SK-N-SH treated with all-trans-retinoic acid at 6 μM for 48 hours (cell line): ENCODE results near the gene MEG3.

ENCODE experiments used
- ATAC-seq: fragments of 200-7000 bp; cut with Tn5 transposase; 3 replicates; pipeline ENCODE4 v1.9.1; 2020; ENCODE audit warnings: mild to moderate bottlenecking, moderate library complexity
- BACH2 ChIP-seq: fragments of 250-450 bp; sonication (Bioruptor Pico); IDR thresholded peaks from 2 replicates; pipeline ENCODE4 v1.9.0; 2021; ENCODE audit warnings: mild to moderate bottlenecking, borderline replicate concordance
- CSDC2 ChIP-seq: fragments of 250-450 bp; sonication (Bioruptor Pico); IDR thresholded peaks from 2 replicates; pipeline ENCODE4 v1.5.0; 2020; ENCODE audit warnings: mild to moderate bottlenecking, moderate library complexity
- ESRRG ChIP-seq: fragments of 250-450 bp; sonication (Bioruptor Pico); IDR thresholded peaks from 2 replicates; pipeline ENCODE4 v1.6.1; 2021; ENCODE audit warnings: mild to moderate bottlenecking
- GLIS3 ChIP-seq: fragments of 250-450 bp; sonication (Bioruptor Pico); IDR thresholded peaks from 2 replicates; pipeline ENCODE4 v1.5.0; 2020; ENCODE audit warnings: mild to moderate bottlenecking, moderate library complexity
- ISL1 ChIP-seq: fragments of 250-450 bp; sonication (Bioruptor Pico); IDR thresholded peaks from 2 replicates; pipeline ENCODE4 v2.1.2; 2022; ENCODE audit warnings: mild to moderate bottlenecking, moderate library complexity
- OSR1 ChIP-seq: fragments of 250-450 bp; sonication (Bioruptor Pico); IDR thresholded peaks from 2 replicates; pipeline ENCODE4 v1.8.0; 2022; ENCODE audit warnings: moderate library complexity, mild to moderate bottlenecking, inconsistent platforms
- PATZ1 ChIP-seq: fragments of 250-450 bp; sonication (Bioruptor Pico); IDR thresholded peaks from 2 replicates; pipeline ENCODE4 v1.8.0; 2020; ENCODE audit warnings: mild to moderate bottlenecking, moderate library complexity, borderline replicate concordance
- PPARA ChIP-seq: fragments of 250-450 bp; sonication (Bioruptor Pico); IDR thresholded peaks from 2 replicates; pipeline ENCODE4 v1.5.0; 2020; ENCODE audit warnings: mild to moderate bottlenecking, borderline replicate concordance
- SNAI2 ChIP-seq: fragments of 250-450 bp; sonication (Bioruptor Pico); IDR thresholded peaks from 2 replicates; pipeline ENCODE4 v1.5.0; 2020; ENCODE audit warnings: mild to moderate bottlenecking, moderate library complexity
- TCF4 ChIP-seq: fragments of 250-450 bp; sonication (Bioruptor Pico); IDR thresholded peaks from 2 replicates; pipeline ENCODE4 v1.8.0; 2021; ENCODE audit warnings: mild to moderate bottlenecking, moderate library complexity, borderline replicate concordance
- TOX ChIP-seq: fragments of 250-450 bp; sonication (Bioruptor Pico); IDR thresholded peaks from 2 replicates; pipeline ENCODE4 v1.8.0; 2021; ENCODE audit warnings: mild to moderate bottlenecking, moderate library complexity, borderline replicate concordance
- ZC3H10 ChIP-seq: fragments of 250-450 bp; sonication (Bioruptor Pico); IDR thresholded peaks from 2 replicates; pipeline ENCODE4 v1.5.1; 2021; ENCODE audit warnings: mild to moderate bottlenecking, moderate library complexity
- ZFP3 ChIP-seq: fragments of 250-450 bp; sonication (Bioruptor Pico); IDR thresholded peaks from 2 replicates; pipeline ENCODE4 v1.5.0; 2020; ENCODE audit warnings: mild to moderate bottlenecking, moderate library complexity
- ZFP30 ChIP-seq: fragments of 450-650 bp; formaldehyde crosslinking; IDR thresholded peaks from 2 replicates; pipeline ENCODE4 v1.5.0; 2022; ENCODE audit warnings: mild to moderate bottlenecking, moderate library complexity
- ZNF565 ChIP-seq: fragments of 450-650 bp; formaldehyde crosslinking; conservative IDR thresholded peaks from 2 replicates; pipeline ENCODE4 v1.5.0; 2020; ENCODE audit warnings: low read depth, mild to moderate bottlenecking, moderate library complexity
- ZNF8 ChIP-seq: fragments of 450-650 bp; formaldehyde crosslinking; IDR thresholded peaks from 2 replicates; pipeline ENCODE4 v1.5.0; 2020; ENCODE audit warnings: mild to moderate bottlenecking, moderate library complexity
- TF ChIP-seq, protein P1 (sequence below): fragments of 250-450 bp; sonication (Bioruptor Pico); IDR thresholded peaks from 2 replicates; pipeline ENCODE4 v1.5.0; 2020; ENCODE audit warnings: mild to moderate bottlenecking, moderate library complexity
- TF ChIP-seq, protein P2 (sequence below): fragments of 250-450 bp; sonication (Bioruptor Pico); IDR thresholded peaks from 2 replicates; pipeline ENCODE4 v1.5.1; 2020; ENCODE audit warnings: low read depth, mild to moderate bottlenecking, moderate library complexity
- TF ChIP-seq, protein P3 (sequence below): fragments of 250-450 bp; sonication (Bioruptor Pico); IDR thresholded peaks from 2 replicates; pipeline ENCODE4 v1.5.1; 2021; ENCODE audit warnings: mild to moderate bottlenecking, moderate library complexity

The MEG3 gene

GRCh38 chr14:100823413-100824080, 2.4 kb upstream of the MEG3 start:
- TF ChIP-seq ZNF8 (CRISPR knock-in tag): no peak
- TF ChIP-seq ESRRG (CRISPR knock-in tag): no peak
- TF ChIP-seq ISL1 (CRISPR knock-in tag): no peak
- TF ChIP-seq ZFP30: no peak
- TF ChIP-seq TCF4 (CRISPR knock-in tag): no peak
- no peak for TF ChIP-seq GLIS3 (CRISPR knock-in tag)
- ATAC-seq: no peak

DNA sequence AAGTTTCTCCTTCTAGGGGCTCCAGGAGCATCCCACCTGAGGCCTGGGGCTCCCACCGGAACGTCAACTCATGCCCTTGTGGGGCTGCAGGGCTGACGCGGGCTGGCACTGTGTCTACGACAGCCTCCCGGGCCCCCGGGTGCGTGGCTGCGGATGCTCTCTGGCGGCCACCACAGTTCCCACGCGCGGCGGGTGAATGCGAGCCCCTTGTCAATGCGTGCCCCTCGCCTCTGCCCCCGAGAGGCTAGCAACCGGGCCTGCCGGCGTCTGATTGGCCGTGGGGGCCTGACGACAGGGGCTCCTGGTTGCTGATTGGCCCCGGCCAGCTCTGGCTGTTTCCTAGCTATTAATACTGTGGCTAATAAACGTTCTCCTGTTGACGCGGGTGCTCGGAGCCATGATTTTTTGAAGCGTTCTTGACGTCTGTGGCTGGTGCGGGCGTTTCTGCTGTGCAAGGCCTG, 1.8 kb upstream of the MEG3 start:
- no peak for ATAC-seq
- no peak for TF ChIP-seq OSR1 (CRISPR knock-in tag)
- TF ChIP-seq, protein P1, sequence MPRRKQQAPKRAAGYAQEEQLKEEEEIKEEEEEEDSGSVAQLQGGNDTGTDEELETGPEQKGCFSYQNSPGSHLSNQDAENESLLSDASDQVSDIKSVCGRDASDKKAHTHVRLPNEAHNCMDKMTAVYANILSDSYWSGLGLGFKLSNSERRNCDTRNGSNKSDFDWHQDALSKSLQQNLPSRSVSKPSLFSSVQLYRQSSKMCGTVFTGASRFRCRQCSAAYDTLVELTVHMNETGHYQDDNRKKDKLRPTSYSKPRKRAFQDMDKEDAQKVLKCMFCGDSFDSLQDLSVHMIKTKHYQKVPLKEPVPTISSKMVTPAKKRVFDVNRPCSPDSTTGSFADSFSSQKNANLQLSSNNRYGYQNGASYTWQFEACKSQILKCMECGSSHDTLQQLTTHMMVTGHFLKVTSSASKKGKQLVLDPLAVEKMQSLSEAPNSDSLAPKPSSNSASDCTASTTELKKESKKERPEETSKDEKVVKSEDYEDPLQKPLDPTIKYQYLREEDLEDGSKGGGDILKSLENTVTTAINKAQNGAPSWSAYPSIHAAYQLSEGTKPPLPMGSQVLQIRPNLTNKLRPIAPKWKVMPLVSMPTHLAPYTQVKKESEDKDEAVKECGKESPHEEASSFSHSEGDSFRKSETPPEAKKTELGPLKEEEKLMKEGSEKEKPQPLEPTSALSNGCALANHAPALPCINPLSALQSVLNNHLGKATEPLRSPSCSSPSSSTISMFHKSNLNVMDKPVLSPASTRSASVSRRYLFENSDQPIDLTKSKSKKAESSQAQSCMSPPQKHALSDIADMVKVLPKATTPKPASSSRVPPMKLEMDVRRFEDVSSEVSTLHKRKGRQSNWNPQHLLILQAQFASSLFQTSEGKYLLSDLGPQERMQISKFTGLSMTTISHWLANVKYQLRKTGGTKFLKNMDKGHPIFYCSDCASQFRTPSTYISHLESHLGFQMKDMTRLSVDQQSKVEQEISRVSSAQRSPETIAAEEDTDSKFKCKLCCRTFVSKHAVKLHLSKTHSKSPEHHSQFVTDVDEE: no peak
- TF ChIP-seq ESRRG (CRISPR knock-in tag): no peak
- TF ChIP-seq ZNF565 (CRISPR knock-in tag): no peak
- TF ChIP-seq TOX (CRISPR knock-in tag): no peak
- no peak for TF ChIP-seq SNAI2
- no peak for TF ChIP-seq ZC3H10 (CRISPR knock-in tag)
- no peak for TF ChIP-seq ISL1 (CRISPR knock-in tag)
- no peak for TF ChIP-seq BACH2 (CRISPR knock-in tag)
- no peak for TF ChIP-seq TCF4 (CRISPR knock-in tag)
- no peak for TF ChIP-seq ZFP30
- TF ChIP-seq PATZ1 (CRISPR knock-in tag): no peak
- TF ChIP-seq PPARA (CRISPR knock-in tag): no peak
- TF ChIP-seq ZNF8 (CRISPR knock-in tag): no peak
- TF ChIP-seq, protein P2, sequence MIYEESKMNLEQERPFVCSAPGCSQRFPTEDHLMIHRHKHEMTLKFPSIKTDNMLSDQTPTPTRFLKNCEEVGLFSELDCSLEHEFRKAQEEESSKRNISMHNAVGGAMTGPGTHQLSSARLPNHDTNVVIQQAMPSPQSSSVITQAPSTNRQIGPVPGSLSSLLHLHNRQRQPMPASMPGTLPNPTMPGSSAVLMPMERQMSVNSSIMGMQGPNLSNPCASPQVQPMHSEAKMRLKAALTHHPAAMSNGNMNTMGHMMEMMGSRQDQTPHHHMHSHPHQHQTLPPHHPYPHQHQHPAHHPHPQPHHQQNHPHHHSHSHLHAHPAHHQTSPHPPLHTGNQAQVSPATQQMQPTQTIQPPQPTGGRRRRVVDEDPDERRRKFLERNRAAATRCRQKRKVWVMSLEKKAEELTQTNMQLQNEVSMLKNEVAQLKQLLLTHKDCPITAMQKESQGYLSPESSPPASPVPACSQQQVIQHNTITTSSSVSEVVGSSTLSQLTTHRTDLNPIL (CRISPR knock-in tag): no peak

- ATAC-seq: no peak
- no peak for TF ChIP-seq ZFP3 (CRISPR knock-in tag)
- TF ChIP-seq, protein P3, sequence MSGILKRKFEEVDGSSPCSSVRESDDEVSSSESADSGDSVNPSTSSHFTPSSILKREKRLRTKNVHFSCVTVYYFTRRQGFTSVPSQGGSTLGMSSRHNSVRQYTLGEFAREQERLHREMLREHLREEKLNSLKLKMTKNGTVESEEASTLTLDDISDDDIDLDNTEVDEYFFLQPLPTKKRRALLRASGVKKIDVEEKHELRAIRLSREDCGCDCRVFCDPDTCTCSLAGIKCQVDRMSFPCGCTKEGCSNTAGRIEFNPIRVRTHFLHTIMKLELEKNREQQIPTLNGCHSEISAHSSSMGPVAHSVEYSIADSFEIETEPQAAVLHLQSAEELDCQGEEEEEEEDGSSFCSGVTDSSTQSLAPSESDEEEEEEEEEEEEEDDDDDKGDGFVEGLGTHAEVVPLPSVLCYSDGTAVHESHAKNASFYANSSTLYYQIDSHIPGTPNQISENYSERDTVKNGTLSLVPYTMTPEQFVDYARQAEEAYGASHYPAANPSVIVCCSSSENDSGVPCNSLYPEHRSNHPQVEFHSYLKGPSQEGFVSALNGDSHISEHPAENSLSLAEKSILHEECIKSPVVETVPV (CRISPR knock-in tag): no peak
- no peak for TF ChIP-seq GLIS3 (CRISPR knock-in tag)
- TF ChIP-seq ZNF8 (CRISPR knock-in tag): no peak
- no peak for TF ChIP-seq TCF4 (CRISPR knock-in tag)
- TF ChIP-seq ZNF565 (CRISPR knock-in tag): no peak
- TF ChIP-seq, protein P2 (CRISPR knock-in tag): no peak
- TF ChIP-seq ZFP30: no peak
- no peak for TF ChIP-seq CSDC2 (CRISPR knock-in tag)
Measured at GRCh38 chr14:100824901-100825712, 811 bp upstream of the MEG3 start.
